ENCODE measurements around the gene SPATA20.

Gene SPATA20

GRCh38 chr17:50520483-50520882 is 26.5 kb upstream of the SPATA20 start:
- no peaks in the 10 kb centered on the region for H3K9me2 ChIP-seq (replicated peaks; ENCODE audit: insufficient read depth, low read length)
- no peaks in the 10 kb centered on the region for H3K79me2 ChIP-seq (ENCODE audit: low read length)
- no peak overlapping the region for H2AFZ ChIP-seq (ENCODE audit: low read length)
- no peaks in the 10 kb centered on the region for H3K27me3 ChIP-seq (replicated peaks; ENCODE audit: insufficient read depth, low read length)
- H3K9ac ChIP-seq (ENCODE audit: low read length) = no peak overlapping the region
- no peaks in the 10 kb centered on the region for H4K20me1 ChIP-seq (ENCODE audit: insufficient read depth, low read length)
- no peak overlapping the region for H3K27ac ChIP-seq (ENCODE audit: low read length)
- H3F3A ChIP-seq (ENCODE audit: insufficient read depth, low read length) = no peaks in the 10 kb centered on the region
- no peak overlapping the region for H3K4me3 ChIP-seq (ENCODE audit: low read length)
- no peaks in the 10 kb centered on the region for H3K4me1 ChIP-seq (ENCODE audit: low read length)
- TF ChIP-seq EZH2phosphoT487 (IDR thresholded peaks at IDR 0.05; ENCODE audit: low read length) (no peak), EZH2 (optimal IDR thresholded peaks at IDR 0.05; ENCODE audit: low read depth, low read length) (no peak)
- H3K36me3 ChIP-seq (replicated peaks; ENCODE audit: insufficient read depth, low read length) = no peaks in the 10 kb centered on the region
- H3K4me2 ChIP-seq (ENCODE audit: low read depth, low read length) = no peak overlapping the region
- DNase-seq = no peak
- no peaks in the 10 kb centered on the region for H3K9me3 ChIP-seq (replicated peaks; ENCODE audit: insufficient read depth, low read length)

GRCh38 chr17:50521514-50521913 is 25.5 kb upstream of the SPATA20 start:
- no peak overlapping the region for H3K9ac ChIP-seq (ENCODE audit: low read length)
- H3K4me2 ChIP-seq (ENCODE audit: low read depth, low read length) = no peak overlapping the region
- H2AFZ ChIP-seq (ENCODE audit: low read length) = no peak overlapping the region
- no peak overlapping the region for H3K27ac ChIP-seq (ENCODE audit: low read length)
- no peaks in the 10 kb centered on the region for H3K79me2 ChIP-seq (ENCODE audit: low read length)
- TF ChIP-seq CTCF (IDR thresholded peaks at IDR 0.05; ENCODE audit: low read length) = no peak
- no peak for TF ChIP-seq EZH2phosphoT487 (IDR thresholded peaks at IDR 0.05; ENCODE audit: low read length)
- no peak for TF ChIP-seq EZH2 (optimal IDR thresholded peaks at IDR 0.05; ENCODE audit: low read depth, low read length)
- no peaks in the 10 kb centered on the region for H4K20me1 ChIP-seq (ENCODE audit: insufficient read depth, low read length)
- H3K27me3 ChIP-seq (replicated peaks; ENCODE audit: insufficient read depth, low read length) = no peaks in the 10 kb centered on the region
- H3K4me3 ChIP-seq (ENCODE audit: low read length) = no peak overlapping the region
- H3K4me1 ChIP-seq (ENCODE audit: low read length) = no peaks in the 10 kb centered on the region
- no peaks in the 10 kb centered on the region for H3K9me2 ChIP-seq (replicated peaks; ENCODE audit: insufficient read depth, low read length)
- DNase-seq = no peak
- no peaks in the 10 kb centered on the region for H3F3A ChIP-seq (ENCODE audit: insufficient read depth, low read length)
- H3K9me3 ChIP-seq (replicated peaks; ENCODE audit: insufficient read depth, low read length) = no peaks in the 10 kb centered on the region
- no peaks in the 10 kb centered on the region for H3K36me3 ChIP-seq (replicated peaks; ENCODE audit: insufficient read depth, low read length)

DNA sequence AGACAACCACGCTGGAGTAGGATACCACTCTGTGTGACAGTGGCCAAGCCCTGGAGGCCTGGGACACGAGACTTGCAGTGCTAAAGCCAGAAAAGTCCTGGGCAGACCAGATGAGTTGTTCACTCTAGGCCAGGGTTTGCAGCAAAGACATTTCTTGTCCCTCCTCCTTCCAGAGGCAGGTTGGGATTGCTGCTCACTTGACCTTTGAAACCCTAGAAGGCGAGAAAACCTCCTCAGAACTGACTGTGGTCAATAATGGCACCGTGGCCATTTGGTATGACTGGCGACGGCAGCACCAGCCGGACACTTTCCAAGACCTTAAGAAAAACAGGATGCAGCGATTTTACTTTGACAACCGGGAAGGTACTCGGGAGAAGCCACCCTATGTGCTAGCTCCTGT is 24.2 kb upstream of the SPATA20 start:
- no peak for TF ChIP-seq CTCF (IDR thresholded peaks at IDR 0.05; ENCODE audit: low read length)
- no peak for TF ChIP-seq EZH2phosphoT487 (IDR thresholded peaks at IDR 0.05; ENCODE audit: low read length)
- Histone ChIP-seq H3K4me2 (ENCODE audit: low read depth, low read length) (no peak overlapping the region), H3K9ac (ENCODE audit: low read length) (no peak overlapping the region), H3K27me3 (replicated peaks; ENCODE audit: insufficient read depth, low read length) (no peaks in the 10 kb centered on the region), H3F3A (ENCODE audit: insufficient read depth, low read length) (no peaks in the 10 kb centered on the region), H3K27ac (ENCODE audit: low read length) (no peak overlapping the region), H3K36me3 (replicated peaks; ENCODE audit: insufficient read depth, low read length) (no peaks in the 10 kb centered on the region), H3K9me3 (replicated peaks; ENCODE audit: insufficient read depth, low read length) (no peaks in the 10 kb centered on the region), H2AFZ (ENCODE audit: low read length) (no peak overlapping the region), H3K79me2 (ENCODE audit: low read length) (no peaks in the 10 kb centered on the region), H4K20me1 (ENCODE audit: insufficient read depth, low read length) (no peaks in the 10 kb centered on the region), H3K9me2 (replicated peaks; ENCODE audit: insufficient read depth, low read length) (no peaks in the 10 kb centered on the region), H3K4me1 (ENCODE audit: low read length) (no peaks in the 10 kb centered on the region), H3K4me3 (ENCODE audit: low read length) (no peak overlapping the region)
- no peak for DNase-seq

DNA sequence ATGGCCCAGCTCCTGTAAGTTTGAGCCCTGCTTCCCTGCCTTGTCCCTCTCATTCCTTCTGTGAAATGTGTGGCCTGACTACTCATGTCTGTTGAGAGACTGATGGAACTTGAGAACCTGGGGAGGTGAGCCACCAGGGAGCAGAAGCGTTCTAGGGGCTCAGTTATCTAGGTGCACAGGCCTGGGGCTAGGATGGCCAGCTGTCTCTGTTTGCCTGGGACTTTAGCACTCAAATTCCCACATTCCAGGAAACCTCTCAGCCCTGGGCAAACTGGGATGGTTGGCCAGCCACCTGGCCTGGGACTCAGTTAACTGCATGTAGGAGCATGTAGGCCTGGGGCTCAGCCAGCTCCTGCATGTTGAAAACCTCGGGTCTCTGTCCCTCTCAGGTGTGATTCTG is 23.8 kb upstream of the SPATA20 start:
- no peak overlapping the region for H3K4me2 ChIP-seq (ENCODE audit: low read depth, low read length)
- TF ChIP-seq EZH2phosphoT487 (IDR thresholded peaks at IDR 0.05; ENCODE audit: low read length) = no peak
- no peak for TF ChIP-seq EZH2 (optimal IDR thresholded peaks at IDR 0.05; ENCODE audit: low read depth, low read length)
- no peak for TF ChIP-seq CTCF (IDR thresholded peaks at IDR 0.05; ENCODE audit: low read length)
- no peaks in the 10 kb centered on the region for H4K20me1 ChIP-seq (ENCODE audit: insufficient read depth, low read length)
- H3K4me1 ChIP-seq (ENCODE audit: low read length) = no peaks in the 10 kb centered on the region
- no peak overlapping the region for H2AFZ ChIP-seq (ENCODE audit: low read length)
- no peaks in the 10 kb centered on the region for H3K27me3 ChIP-seq (replicated peaks; ENCODE audit: insufficient read depth, low read length)
- H3F3A ChIP-seq (ENCODE audit: insufficient read depth, low read length) = no peaks in the 10 kb centered on the region
- no peak overlapping the region for H3K27ac ChIP-seq (ENCODE audit: low read length)
- DNase-seq = no peak
- H3K79me2 ChIP-seq (ENCODE audit: low read length) = no peaks in the 10 kb centered on the region
- H3K9ac ChIP-seq (ENCODE audit: low read length) = no peak overlapping the region
- no peaks in the 10 kb centered on the region for H3K9me2 ChIP-seq (replicated peaks; ENCODE audit: insufficient read depth, low read length)
- no peaks in the 10 kb centered on the region for H3K9me3 ChIP-seq (replicated peaks; ENCODE audit: insufficient read depth, low read length)
- H3K4me3 ChIP-seq (ENCODE audit: low read length) = no peak overlapping the region
- H3K36me3 ChIP-seq (replicated peaks; ENCODE audit: insufficient read depth, low read length) = no peaks in the 10 kb centered on the region

Measured in MM.1S (cell line).